WTC11 (cell line): Measurements from ENCODE around the gene TMEM89. TPM values are rescaled to one million over a fixed set of nuclear protein-coding genes. Genes with fewer than 3 reads are reported as not detected.

Experiments
- ATAC-seq: fragments of 200-7000 bp; cut with Tn5 transposase; 2 replicates; pipeline ENCODE4 v1.10.0; 2021; ENCODE audit warnings: mild to moderate bottlenecking, moderate library complexity
- CTCF ChIA-PET: fragments of 300-600 bp; sonication (Branson Sonifier 250); formaldehyde crosslinking; loops from one replicate; lab custom pipeline; 2021; ENCODE audit warnings: antibody characterized with exemption; lab: Charles Lee
- POLR2A ChIA-PET: fragments of 350-600 bp; sonication (Branson Sonifier 250); formaldehyde crosslinking; loops from one replicate; lab custom pipeline; 2021; ENCODE audit warnings: antibody characterized with exemption; lab: Charles Lee
- DNase-seq: peaks from one replicate; pipeline ENCODE4 v3.0.0; 2021; ENCODE audit warnings: low spot score
- H3K27ac Mint-ChIP-seq: 2 replicates; pipeline ENCODE4 v1.8.0; 2021; ENCODE audit warnings: mixed read lengths
- H3K27me3 Mint-ChIP-seq: 2 replicates; pipeline ENCODE4 v1.8.0; 2021; ENCODE audit warnings: low read depth, mild to moderate bottlenecking, moderate library complexity, mixed read lengths
- H3K36me3 Mint-ChIP-seq: 2 replicates; pipeline ENCODE4 v1.8.0; 2021; ENCODE audit warnings: mixed read lengths
- H3K4me1 Mint-ChIP-seq: 2 replicates; pipeline ENCODE4 v1.8.0; 2022; ENCODE audit warnings: mixed read lengths
- H3K4me3 Mint-ChIP-seq: 2 replicates; pipeline ENCODE4 v1.8.0; 2021; ENCODE audit warnings: mild to moderate bottlenecking, moderate library complexity, mixed read lengths
- H3K9me3 Mint-ChIP-seq: 2 replicates; pipeline ENCODE4 v1.8.0; 2021; ENCODE audit warnings: mixed read lengths
- AFF4 ChIP-seq: sonication (generic); formaldehyde crosslinking; IDR thresholded peaks from 2 replicates; pipeline ENCODE4 v1.8.1; 2023; ENCODE audit warnings: mild to moderate bottlenecking, missing genetic modification reagents, borderline replicate concordance
- ARID4B ChIP-seq: sonication (generic); formaldehyde crosslinking; IDR thresholded peaks from 2 replicates; pipeline ENCODE4 v1.8.0; 2023; ENCODE audit warnings: missing genetic modification reagents, mild to moderate bottlenecking, borderline replicate concordance
- ATF6 ChIP-seq: sonication (generic); formaldehyde crosslinking; IDR thresholded peaks from 2 replicates; pipeline ENCODE4 v1.8.1; 2023; ENCODE audit warnings: mild to moderate bottlenecking, missing genetic modification reagents
- CREM ChIP-seq: sonication (generic); formaldehyde crosslinking; IDR thresholded peaks from 2 replicates; pipeline ENCODE4 v1.8.1; 2022; ENCODE audit warnings: mild to moderate bottlenecking, missing genetic modification reagents, moderate library complexity
- EMX1 ChIP-seq: fragments of 250-450 bp; sonication (Bioruptor Pico); IDR thresholded peaks from 2 replicates; pipeline ENCODE4 v1.8.0; 2021; ENCODE audit warnings: mild to moderate bottlenecking
- FOXK1 ChIP-seq: sonication (generic); formaldehyde crosslinking; IDR thresholded peaks from 2 replicates; pipeline ENCODE4 v1.8.0; 2022; ENCODE audit warnings: mild to moderate bottlenecking, moderate library complexity, missing genetic modification reagents
- NFATC4 ChIP-seq: fragments of 250-450 bp; sonication (Bioruptor Pico); IDR thresholded peaks from 2 replicates; pipeline ENCODE4 v1.9.0; 2021; ENCODE audit warnings: mild to moderate bottlenecking
- NR1H2 ChIP-seq: sonication (generic); formaldehyde crosslinking; IDR thresholded peaks from 2 replicates; pipeline ENCODE4 v1.9.0; 2021; ENCODE audit warnings: mild to moderate bottlenecking, moderate library complexity, missing genetic modification reagents
- PRDM15 ChIP-seq: sonication (generic); formaldehyde crosslinking; IDR thresholded peaks from 2 replicates; pipeline ENCODE4 v1.8.0; 2022; ENCODE audit warnings: missing genetic modification reagents
- PREB ChIP-seq: sonication (generic); formaldehyde crosslinking; IDR thresholded peaks from 2 replicates; pipeline ENCODE4 v1.8.1; 2022; ENCODE audit warnings: mild to moderate bottlenecking, missing genetic modification reagents, moderate library complexity, borderline replicate concordance
- TEAD4 ChIP-seq: sonication (generic); formaldehyde crosslinking; IDR thresholded peaks from 2 replicates; pipeline ENCODE4 v1.8.0; 2022; ENCODE audit warnings: mild to moderate bottlenecking, missing genetic modification reagents
- USF1 ChIP-seq: sonication (generic); formaldehyde crosslinking; IDR thresholded peaks from 2 replicates; pipeline ENCODE4 v1.8.0; 2022; ENCODE audit warnings: mild to moderate bottlenecking, missing genetic modification reagents
- ZNF416 ChIP-seq: fragments of 250-450 bp; sonication (Bioruptor Pico); IDR thresholded peaks from 2 replicates; pipeline ENCODE4 v1.9.0; 2021; ENCODE audit warnings: mild to moderate bottlenecking, inconsistent platforms
- ZNF671 ChIP-seq: fragments of 250-450 bp; sonication (Bioruptor Pico); IDR thresholded peaks from 2 replicates; pipeline ENCODE4 v1.8.0; 2021; ENCODE audit warnings: mild to moderate bottlenecking
- total RNA-seq: library from RNA; stranded (reverse); gene quantifications from 3 replicates; pipeline ENCODE4 v1.2.3, GENCODE V29; 2021

The TMEM89 gene
- total RNA-seq, 1 experiment from 2014 or later, result 0.66 TPM

- TF ChIP-seq AFF4 (CRISPR knock-in tag) (no peak), PREB (CRISPR knock-in tag) (no peak)
These were observed 20.0 kb downstream of the TMEM89 start (continued) for GRCh38 chr3:48601622-48601994.

- Mint-ChIP-seq H3K27me3 (no peaks in the 10 kb centered on the region), H3K4me1 (peaks cover 5% of the 10 kb centered on the region), H3K4me3 (no peak overlapping the region), H3K27ac (no peak overlapping the region), H3K36me3 (peaks cover 76% of the 10 kb centered on the region), H3K9me3 (no peaks in the 10 kb centered on the region)
- ChIA-PET POLR2A (no interaction called here), CTCF (interaction anchor here (0.8 to 1.6 kb wide), 2 partner anchors 34 to 200 kb away, joined by 3 to 5 read pairs; partner anchors contain the start of gene SLC26A6)
- TF ChIP-seq NR1H2, result no peak
- no peak for TF ChIP-seq ZNF671 (CRISPR knock-in tag)
- no peak for TF ChIP-seq FOXK1 (CRISPR knock-in tag)
- TF ChIP-seq ZNF416 (CRISPR knock-in tag), result no peak
- no peak for TF ChIP-seq CREM (CRISPR knock-in tag)
- DNase-seq (no peak), ATAC-seq (no peak)
These were observed 20.6 kb downstream of the TMEM89 start for GRCh38 chr3:48600711-48601621.

GRCh38 chr3:48599509-48600285, 21.9 kb downstream of the TMEM89 start:
- Mint-ChIP-seq H3K9me3 (no peaks in the 10 kb centered on the region), H3K36me3 (peaks cover 63% of the 10 kb centered on the region), H3K27ac (no peak overlapping the region; the same call in 1 of the 2 replicates), H3K4me1 (peaks cover 11% of the 10 kb centered on the region), H3K4me3 (no peak overlapping the region), H3K27me3 (no peaks in the 10 kb centered on the region)
- ATAC-seq (no peak), DNase-seq (no peak)
- ChIA-PET POLR2A (no interaction called here), CTCF (no interaction called here)
- TF ChIP-seq PRDM15 (CRISPR knock-in tag) (no peak), ARID4B (no peak), NFATC4 (CRISPR knock-in tag) (no peak), TEAD4 (CRISPR knock-in tag) (no peak), ATF6 (CRISPR knock-in tag) (no peak), EMX1 (CRISPR knock-in tag) (no peak), USF1 (no peak)
